ENCODE measurements around the gene TPGS2. TPM values are rescaled to one million over a fixed set of nuclear protein-coding genes. Genes with fewer than 3 reads are reported as not detected.

TPGS2 gene
- total RNA-seq, 1 experiment from 2014 or later: 62.6 TPM

DNA sequence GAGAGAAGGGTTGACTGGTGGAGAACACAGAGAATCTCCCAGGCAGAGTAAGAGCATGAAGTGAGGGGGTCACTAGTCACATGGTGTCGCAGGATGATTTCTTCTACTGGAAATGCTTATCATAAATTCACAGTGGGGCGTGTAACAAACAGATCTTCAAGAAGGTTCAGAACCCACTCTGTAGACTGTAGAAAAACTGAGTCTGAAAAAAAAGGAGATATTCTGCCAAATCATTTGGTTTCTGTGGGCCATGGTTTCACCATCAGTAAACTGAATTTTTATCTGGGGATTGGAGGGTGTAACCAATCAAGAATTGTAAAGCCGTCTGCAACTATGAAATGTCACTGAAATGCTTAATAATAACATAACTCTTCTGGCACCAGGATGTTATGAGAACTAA, 15.0 kb downstream of the TPGS2 start:
- no TSS peak for BruUV-seq (replicated peaks)
- Histone ChIP-seq H3K4me3 (no peak overlapping the region), H3K9me3 (ENCODE audit: insufficient read depth, low read depth) (no peaks in the 10 kb centered on the region), H3K79me2 (ENCODE audit: low read depth) (no peaks in the 10 kb centered on the region), H3F3A (ENCODE audit: insufficient read depth, low read depth) (no peaks in the 10 kb centered on the region), H3K36me3 (ENCODE audit: low read depth) (no peaks in the 10 kb centered on the region), H3K4me2 (no peak overlapping the region), H4K20me1 (ENCODE audit: insufficient read depth) (peaks cover 4% of the 10 kb centered on the region; the same call in 1 of the 2 replicates), H3K4me1 (replicated peaks; ENCODE audit: insufficient read depth) (no peaks in the 10 kb centered on the region), H3K27ac (no peak overlapping the region), H3K9me2 (ENCODE audit: insufficient read depth) (no peaks in the 10 kb centered on the region), H2AFZ (no peak overlapping the region), H3K27me3 (ENCODE audit: insufficient read depth, low read depth) (no peaks in the 10 kb centered on the region)
- ChIA-PET POLR2A (ENCODE audit: unreplicated experiment) (no interaction called here), CTCF (no interaction called here)
- TF ChIP-seq, protein P1, sequence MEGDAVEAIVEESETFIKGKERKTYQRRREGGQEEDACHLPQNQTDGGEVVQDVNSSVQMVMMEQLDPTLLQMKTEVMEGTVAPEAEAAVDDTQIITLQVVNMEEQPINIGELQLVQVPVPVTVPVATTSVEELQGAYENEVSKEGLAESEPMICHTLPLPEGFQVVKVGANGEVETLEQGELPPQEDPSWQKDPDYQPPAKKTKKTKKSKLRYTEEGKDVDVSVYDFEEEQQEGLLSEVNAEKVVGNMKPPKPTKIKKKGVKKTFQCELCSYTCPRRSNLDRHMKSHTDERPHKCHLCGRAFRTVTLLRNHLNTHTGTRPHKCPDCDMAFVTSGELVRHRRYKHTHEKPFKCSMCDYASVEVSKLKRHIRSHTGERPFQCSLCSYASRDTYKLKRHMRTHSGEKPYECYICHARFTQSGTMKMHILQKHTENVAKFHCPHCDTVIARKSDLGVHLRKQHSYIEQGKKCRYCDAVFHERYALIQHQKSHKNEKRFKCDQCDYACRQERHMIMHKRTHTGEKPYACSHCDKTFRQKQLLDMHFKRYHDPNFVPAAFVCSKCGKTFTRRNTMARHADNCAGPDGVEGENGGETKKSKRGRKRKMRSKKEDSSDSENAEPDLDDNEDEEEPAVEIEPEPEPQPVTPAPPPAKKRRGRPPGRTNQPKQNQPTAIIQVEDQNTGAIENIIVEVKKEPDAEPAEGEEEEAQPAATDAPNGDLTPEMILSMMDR (conservative IDR thresholded peaks at IDR 0.05): no peak
- no peak for TF ChIP-seq EZH2 (IDR thresholded peaks at IDR 0.05; ENCODE audit: low read depth)
- no peak for DNase-seq
- intact Hi-C loops (cut with micrococcal nuclease; ENCODE audit: unreplicated experiment): no loop called here

DNA sequence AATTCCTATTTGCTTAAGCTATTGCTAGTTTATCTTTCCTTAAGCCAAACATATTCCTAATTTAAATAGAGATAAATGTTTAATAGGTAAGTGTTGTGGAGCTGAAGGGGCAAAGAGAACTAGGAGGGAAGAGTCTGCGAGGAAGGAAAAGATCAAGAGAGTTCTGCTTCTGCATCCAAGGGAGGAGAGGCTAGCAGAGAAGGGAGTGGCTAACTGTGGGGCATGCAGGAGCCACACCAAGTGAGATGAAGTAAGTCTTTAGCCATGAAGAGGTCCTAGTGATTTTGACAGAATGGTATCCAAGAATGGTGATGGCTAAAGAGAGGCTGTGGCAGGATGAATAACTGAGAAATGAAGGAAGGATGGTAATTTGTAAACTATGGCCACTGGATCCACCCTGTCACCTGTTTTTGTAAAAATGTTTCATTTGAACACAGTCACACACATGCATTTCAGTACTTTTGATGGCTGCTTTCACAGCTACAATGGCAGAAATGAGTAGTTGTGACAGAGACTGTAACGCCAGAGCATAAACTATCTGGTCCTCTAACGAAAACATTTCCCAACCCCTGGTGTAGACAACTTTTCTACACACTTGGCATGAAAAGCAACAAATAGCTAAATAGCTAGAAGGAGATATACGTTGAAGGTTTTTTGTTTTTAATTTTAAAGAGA, 15.6 kb downstream of the TPGS2 start:
- BruUV-seq (replicated peaks): no TSS peak
- Histone ChIP-seq H3F3A (ENCODE audit: insufficient read depth, low read depth) (no peaks in the 10 kb centered on the region), H3K4me2 (no peak overlapping the region), H3K36me3 (ENCODE audit: low read depth) (no peaks in the 10 kb centered on the region), H3K9me3 (ENCODE audit: insufficient read depth, low read depth) (no peaks in the 10 kb centered on the region), H4K20me1 (ENCODE audit: insufficient read depth) (peaks cover 4% of the 10 kb centered on the region; the same call in 1 of the 2 replicates), H3K79me2 (ENCODE audit: low read depth) (no peaks in the 10 kb centered on the region), H3K27ac (no peak overlapping the region), H3K9me2 (ENCODE audit: insufficient read depth) (no peaks in the 10 kb centered on the region), H3K4me3 (no peak overlapping the region), H3K4me1 (replicated peaks; ENCODE audit: insufficient read depth) (no peaks in the 10 kb centered on the region), H2AFZ (no peak overlapping the region), H3K27me3 (ENCODE audit: insufficient read depth, low read depth) (no peaks in the 10 kb centered on the region)
- TF ChIP-seq, protein P1 (conservative IDR thresholded peaks at IDR 0.05): no peak
- no peak for TF ChIP-seq EZH2 (IDR thresholded peaks at IDR 0.05; ENCODE audit: low read depth)
- DNase-seq: no peak
- intact Hi-C loops (cut with micrococcal nuclease; ENCODE audit: unreplicated experiment): no loop called here
- CTCF ChIA-PET: no interaction called here
- POLR2A ChIA-PET (ENCODE audit: unreplicated experiment): no interaction called here

DNA sequence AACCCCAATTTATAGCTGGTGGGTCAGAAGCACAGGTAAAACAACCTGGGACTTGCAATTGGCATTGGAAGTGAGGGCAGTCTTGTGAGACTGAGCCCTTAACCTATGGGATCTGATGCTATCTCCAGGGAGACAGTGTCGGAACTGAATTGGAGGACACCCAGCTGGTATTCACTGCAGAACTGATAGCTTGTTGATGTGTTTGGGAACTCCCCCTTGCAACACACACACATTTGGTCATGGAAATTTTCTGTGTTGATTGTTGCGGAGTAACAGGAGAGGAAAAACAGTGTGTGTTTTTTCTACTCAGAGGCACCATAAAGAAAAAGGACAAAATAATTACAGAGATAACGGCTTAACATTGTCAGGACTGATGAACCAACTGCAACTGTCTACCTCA, 16.1 kb downstream of the TPGS2 start:
- Histone ChIP-seq H3K36me3 (ENCODE audit: low read depth) (no peaks in the 10 kb centered on the region), H3K79me2 (ENCODE audit: low read depth) (no peaks in the 10 kb centered on the region), H3K27ac (no peak overlapping the region), H2AFZ (no peak overlapping the region), H3K9me2 (ENCODE audit: insufficient read depth) (no peaks in the 10 kb centered on the region), H4K20me1 (ENCODE audit: insufficient read depth) (peaks cover 4% of the 10 kb centered on the region; the same call in 1 of the 2 replicates), H3K27me3 (ENCODE audit: insufficient read depth, low read depth) (no peaks in the 10 kb centered on the region), H3K4me3 (no peak overlapping the region), H3K4me1 (replicated peaks; ENCODE audit: insufficient read depth) (no peaks in the 10 kb centered on the region), H3K9me3 (ENCODE audit: insufficient read depth, low read depth) (no peaks in the 10 kb centered on the region), H3F3A (ENCODE audit: insufficient read depth, low read depth) (no peaks in the 10 kb centered on the region), H3K4me2 (no peak overlapping the region)
- no peak for DNase-seq
- no TSS peak for BruUV-seq (replicated peaks)
- POLR2A ChIA-PET (ENCODE audit: unreplicated experiment): no interaction called here
- CTCF ChIA-PET: no interaction called here
- intact Hi-C loops (cut with micrococcal nuclease; ENCODE audit: unreplicated experiment): no loop called here
- TF ChIP-seq EZH2 (IDR thresholded peaks at IDR 0.05; ENCODE audit: low read depth): no peak
- TF ChIP-seq, protein P1 (conservative IDR thresholded peaks at IDR 0.05): no peak

All from PC-9 (cell line).